Activated B cell treated with CpG ODN at 0.5 μM for 24 hours (primary cell): ENCODE measurements around the gene SLAMF1. TPM values are rescaled to one million over a fixed set of nuclear protein-coding genes. Genes with fewer than 3 reads are reported as not detected.

Experiments
- ATAC-seq: fragments of 200-7000 bp; cut with Tn5 transposase; one replicate; pipeline ENCODE4 v1.10.0; 2021; ENCODE audit warnings: low read depth, mild to moderate bottlenecking, moderate library complexity
- CTCF ChIA-PET: fragments of 350-600 bp; sonication (Branson Sonifier 250); formaldehyde crosslinking; loops from one replicate; lab custom pipeline; 2021; ENCODE audit warnings: antibody characterized with exemption; lab: Charles Lee
- POLR2A ChIA-PET: fragments of 350-600 bp; sonication (Branson Sonifier 250); formaldehyde crosslinking; loops from one replicate; lab custom pipeline; 2021; ENCODE audit warnings: antibody characterized with exemption; lab: Charles Lee
- DNase-seq: peaks from one replicate; pipeline ENCODE4 v3.0.0; 2022
- H3K27ac Mint-ChIP-seq: one replicate; pipeline ENCODE4 v1.8.0; 2020; ENCODE audit warnings: mixed read lengths
- H3K27me3 Mint-ChIP-seq: one replicate; pipeline ENCODE4 v1.8.0; 2021; ENCODE audit warnings: mixed read lengths
- H3K36me3 Mint-ChIP-seq: one replicate; pipeline ENCODE4 v1.8.0; 2021; ENCODE audit warnings: low read depth, mixed read lengths
- H3K4me1 Mint-ChIP-seq: one replicate; pipeline ENCODE4 v1.8.0; 2021; ENCODE audit warnings: mixed read lengths
- H3K4me3 Mint-ChIP-seq: one replicate; pipeline ENCODE4 v1.8.0; 2020; ENCODE audit warnings: mild to moderate bottlenecking, mixed read lengths
- H3K9me3 Mint-ChIP-seq: one replicate; pipeline ENCODE4 v1.8.0; 2020; ENCODE audit warnings: mixed read lengths
- intact Hi-C: fragments of 100-400 bp; cut with micrococcal nuclease; formaldehyde crosslinking; loops from one replicate; pipeline ENCODE4 v1.15.1; 2024
- total RNA-seq: library from RNA; stranded (reverse); gene quantifications from 2 replicates; pipeline ENCODE4 v1.2.3, GENCODE V29; 2022
- TF ChIP-seq, protein P1 (sequence below): fragments of 200-600 bp; IDR thresholded peaks from one replicate; pipeline ENCODE4 v1.8.0; 2022; ENCODE audit warnings: antibody characterized with exemption, mild to moderate bottlenecking

Gene SLAMF1
- total RNA-seq, 1 donor from 2014 or later, result 91.7 TPM

DNA sequence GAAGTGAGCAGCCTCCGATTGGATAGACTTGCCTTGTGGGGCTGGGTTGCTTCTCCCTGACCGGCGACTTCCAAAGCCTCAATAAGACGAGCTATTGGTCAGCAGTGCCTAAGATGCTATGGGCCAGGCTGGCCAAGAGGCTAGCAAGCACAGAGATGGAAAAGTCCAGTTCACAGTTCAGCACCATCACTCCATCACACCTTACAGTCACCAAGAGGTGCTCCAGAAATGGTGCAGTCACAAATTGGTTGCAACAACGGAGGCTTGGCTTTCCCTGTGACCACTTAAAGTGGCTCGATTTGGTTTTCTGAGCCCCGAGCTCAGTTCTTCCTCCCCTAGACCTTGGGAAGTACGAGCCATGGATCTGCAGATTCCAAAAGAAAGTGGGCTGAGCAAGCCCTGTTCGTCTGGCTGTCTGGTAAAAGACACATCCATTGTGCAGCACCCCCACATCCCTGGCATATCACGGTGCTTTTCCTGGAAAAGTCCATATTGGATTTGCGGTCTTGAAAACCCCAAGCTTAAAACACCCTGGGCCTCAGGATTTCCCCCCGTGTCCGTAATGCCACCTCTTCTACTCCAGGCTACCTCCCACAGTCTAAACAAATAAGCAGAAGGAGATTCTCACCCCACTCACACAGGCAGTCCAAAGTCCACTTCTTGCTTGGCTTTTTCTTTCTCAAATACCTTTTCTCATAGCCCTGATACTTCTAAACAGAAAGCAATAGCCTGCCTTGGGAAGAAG lies 1.3 kb downstream of the SLAMF1 start:
- POLR2A ChIA-PET, result interaction anchor here (0.7 to 3.0 kb wide), 12 partner anchors 13 to 151 kb away, joined by 3 to 21 read pairs (median 5); partner anchors contain the start of gene LY9
- Mint-ChIP-seq H3K9me3 (no peaks in the 10 kb centered on the region), H3K4me1 (peaks cover 88% of the 10 kb centered on the region), H3K36me3 (peaks cover 55% of the 10 kb centered on the region), H3K4me3 (peak overlapping the region; percentile 95), H3K27ac (peak overlapping the region; percentile 91), H3K27me3 (no peaks in the 10 kb centered on the region)
- ATAC-seq, result no peak
- no peak for DNase-seq
- CTCF ChIA-PET, result interaction anchor here (1.3 to 2.5 kb wide), 5 partner anchors 16 to 308 kb away, joined by 3 to 10 read pairs (median 7); no protein-coding TSS in a partner anchor
- TF ChIP-seq, protein P1, sequence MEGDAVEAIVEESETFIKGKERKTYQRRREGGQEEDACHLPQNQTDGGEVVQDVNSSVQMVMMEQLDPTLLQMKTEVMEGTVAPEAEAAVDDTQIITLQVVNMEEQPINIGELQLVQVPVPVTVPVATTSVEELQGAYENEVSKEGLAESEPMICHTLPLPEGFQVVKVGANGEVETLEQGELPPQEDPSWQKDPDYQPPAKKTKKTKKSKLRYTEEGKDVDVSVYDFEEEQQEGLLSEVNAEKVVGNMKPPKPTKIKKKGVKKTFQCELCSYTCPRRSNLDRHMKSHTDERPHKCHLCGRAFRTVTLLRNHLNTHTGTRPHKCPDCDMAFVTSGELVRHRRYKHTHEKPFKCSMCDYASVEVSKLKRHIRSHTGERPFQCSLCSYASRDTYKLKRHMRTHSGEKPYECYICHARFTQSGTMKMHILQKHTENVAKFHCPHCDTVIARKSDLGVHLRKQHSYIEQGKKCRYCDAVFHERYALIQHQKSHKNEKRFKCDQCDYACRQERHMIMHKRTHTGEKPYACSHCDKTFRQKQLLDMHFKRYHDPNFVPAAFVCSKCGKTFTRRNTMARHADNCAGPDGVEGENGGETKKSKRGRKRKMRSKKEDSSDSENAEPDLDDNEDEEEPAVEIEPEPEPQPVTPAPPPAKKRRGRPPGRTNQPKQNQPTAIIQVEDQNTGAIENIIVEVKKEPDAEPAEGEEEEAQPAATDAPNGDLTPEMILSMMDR, result no peak
- intact Hi-C loops, result loop anchor here (1.0 to 2.0 kb wide), 2 partner anchors 7 to 19 kb away; no protein-coding TSS in a partner anchor

DNA sequence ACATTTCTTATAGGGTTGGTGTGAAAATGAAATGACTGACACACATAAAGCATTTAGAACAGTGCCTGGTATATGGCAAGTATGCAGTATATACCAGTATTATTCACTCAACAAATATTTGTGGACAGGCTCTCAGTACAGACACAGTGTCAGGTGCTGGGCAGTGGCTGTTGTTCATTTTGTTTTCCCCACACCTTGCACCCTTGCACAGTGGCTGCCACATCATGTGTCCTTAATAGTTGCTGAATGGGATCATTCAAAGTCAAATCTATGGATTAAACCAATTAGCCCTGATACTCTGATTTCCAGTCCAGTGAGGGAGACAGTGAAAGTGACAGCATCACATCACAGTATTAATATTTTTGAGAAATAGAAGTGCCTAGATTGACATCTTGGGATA lies 2.4 kb downstream of the SLAMF1 start:
- DNase-seq, result no peak
- Mint-ChIP-seq H3K9me3 (no peaks in the 10 kb centered on the region), H3K27me3 (no peaks in the 10 kb centered on the region), H3K27ac (peak overlapping the region; percentile 91), H3K4me3 (peak overlapping the region; percentile 95), H3K4me1 (peaks cover 89% of the 10 kb centered on the region), H3K36me3 (peaks cover 63% of the 10 kb centered on the region)
- intact Hi-C loops, result loop anchor here (5.0 kb wide), 1 partner anchor 33 kb away; no protein-coding TSS in a partner anchor
- POLR2A ChIA-PET, result interaction anchor here (1.2 to 3.0 kb wide), 3 partner anchors 15 to 22 kb away, joined by 5 to 15 read pairs (median 6); no protein-coding TSS in a partner anchor
- CTCF ChIA-PET, result no interaction called here
- TF ChIP-seq, protein P1, result no peak
- no peak for ATAC-seq

DNA sequence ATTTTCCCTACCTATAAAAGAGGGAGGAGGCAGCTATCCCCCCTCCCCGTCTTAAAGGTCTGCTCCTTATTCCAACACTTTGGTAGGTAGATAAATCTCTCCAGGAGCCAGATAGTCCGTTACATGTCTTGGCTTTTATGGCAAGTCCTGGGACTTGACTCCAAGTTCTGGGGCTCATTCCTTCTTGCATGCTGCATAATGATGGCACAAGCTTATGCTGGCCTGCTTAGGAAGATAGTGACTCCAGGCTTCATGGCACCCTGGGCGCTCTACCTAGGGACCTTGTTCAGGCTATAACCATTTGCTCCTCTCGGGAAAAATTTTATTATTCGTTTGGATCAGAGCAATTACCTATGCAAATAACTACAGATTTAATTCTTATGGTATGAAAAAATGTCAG lies 3.7 kb downstream of the SLAMF1 start:
- Mint-ChIP-seq H3K9me3 (no peaks in the 10 kb centered on the region), H3K4me3 (peak overlapping the region; percentile 95), H3K27ac (peak overlapping the region; percentile 91), H3K27me3 (no peaks in the 10 kb centered on the region), H3K4me1 (peaks cover 91% of the 10 kb centered on the region), H3K36me3 (peaks cover 74% of the 10 kb centered on the region)
- POLR2A ChIA-PET, result interaction anchor here (1.4 kb wide), 1 partner anchor 19 kb away, joined by 3 read pairs; no protein-coding TSS in a partner anchor
- DNase-seq, result no peak
- CTCF ChIA-PET, result no interaction called here
- intact Hi-C loops, result loop anchor here (5.0 kb wide), 1 partner anchor 34 kb away; no protein-coding TSS in a partner anchor
- no peak for ATAC-seq
- TF ChIP-seq, protein P1, result no peak

DNA sequence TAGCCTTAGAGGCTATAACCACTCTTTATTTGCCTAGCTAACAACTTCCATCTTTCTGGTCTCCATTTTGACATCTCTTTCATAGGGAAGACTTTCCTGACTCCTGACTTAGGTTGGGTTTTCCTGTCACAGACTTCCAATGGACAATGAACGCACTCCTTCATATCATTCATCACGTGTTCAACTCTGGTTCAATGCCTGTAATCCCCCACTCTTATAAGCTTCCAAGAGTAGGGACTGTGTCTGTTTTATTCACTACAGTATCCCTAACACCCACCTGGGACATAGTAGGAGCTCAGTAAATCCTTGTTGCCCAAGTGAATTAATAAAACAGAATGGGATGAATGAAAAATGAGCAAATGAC lies 4.6 kb downstream of the SLAMF1 start:
- Mint-ChIP-seq H3K36me3 (peaks cover 81% of the 10 kb centered on the region), H3K9me3 (no peaks in the 10 kb centered on the region), H3K27me3 (no peaks in the 10 kb centered on the region), H3K4me1 (peaks cover 93% of the 10 kb centered on the region), H3K27ac (peak overlapping the region; percentile 91), H3K4me3 (peak overlapping the region; percentile 95)
- ChIA-PET POLR2A (interaction anchor here (0.5 to 1.4 kb wide), 5 partner anchors 9 to 455 kb away, joined by 3 to 5 read pairs (median 3); no protein-coding TSS in a partner anchor), CTCF (no interaction called here)
- TF ChIP-seq, protein P1, result no peak
- ATAC-seq, result no peak
- intact Hi-C loops, result loop anchor here (5.0 kb wide), 1 partner anchor 35 kb away; no protein-coding TSS in a partner anchor
- DNase-seq, result no peak
